B cell (primary cell): ENCODE measurements around the gene RNF141. TPM values are rescaled to one million over a fixed set of nuclear protein-coding genes. Genes with fewer than 3 reads are reported as not detected.
A peak's percentile ranks its signal among the peaks of the same experiment; 100 is the strongest.

Source experiments
- ATAC-seq: fragments of 200-7000 bp; cut with Tn5 transposase; one replicate; pipeline ENCODE4 v1.10.0; 2021; ENCODE audit warnings: low read depth, mild to moderate bottlenecking, moderate number of reproducible peaks, moderate library complexity
- CTCF ChIA-PET: fragments of 350-600 bp; sonication (Branson Sonifier 250); formaldehyde crosslinking; loops from one replicate; lab custom pipeline; 2021; ENCODE audit warnings: antibody characterized with exemption, inconsistent platforms; lab: Charles Lee
- POLR2A ChIA-PET: fragments of 350-600 bp; sonication (Branson Sonifier 250); formaldehyde crosslinking; loops from one replicate; lab custom pipeline; 2021; ENCODE audit warnings: antibody characterized with exemption; lab: Charles Lee
- DNase-seq: peaks from one replicate; pipeline ENCODE4 v3.0.0; 2013
- H2AFZ ChIP-seq: 2 replicates; pipeline ENCODE4 v1.6.1; 2012; ENCODE audit warnings: mild to moderate bottlenecking, low read depth, low read length; ENCODE audit not compliant: insufficient read depth, poor library complexity, severe bottlenecking
- H3K27ac ChIP-seq, 2 donors: 1 replicate in 1 of 2; 2 replicates in 1 of 2; pipeline ENCODE4 v1.5.1; 2012 to 2013; ENCODE audit warnings: low read length in 2 of 2, mild to moderate bottlenecking in 2 of 2, moderate library complexity in 1 of 2
- H3K27me3 ChIP-seq, 4 experiments: fragments of 200-600 bp in 1 of 4; sonication (generic) in 1 of 4; replicated peaks in 1 of 4; 1 replicate in 2 of 4; 2 replicates in 2 of 4; pipeline versions ENCODE4 v1.6.1 to v1.7.0; 2013 to 2016; ENCODE audit warnings: low read length in 3 of 4, mild to moderate bottlenecking in 2 of 4, mixed read lengths in 1 of 4, moderate library complexity in 1 of 4; ENCODE audit not compliant: insufficient read depth in 4 of 4, control insufficient read depth in 3 of 4; ENCODE audit errors: control extremely low read depth in 1 of 4
- H3K36me3 ChIP-seq, 2 experiments: replicated peaks in 1 of 2; 1 replicate in 1 of 2; 2 replicates in 1 of 2; pipeline versions ENCODE4 v1.6.1 to v1.7.1; 2013; ENCODE audit warnings: low read length in 1 of 2; ENCODE audit not compliant: insufficient read depth in 2 of 2, control insufficient read depth in 1 of 2; ENCODE audit errors: control extremely low read depth in 1 of 2, extremely low read depth in 1 of 2
- H3K4me1 ChIP-seq, 2 donors: fragments of 200-600 bp in 1 of 2; sonication (generic) in 1 of 2; 1 replicate in 1 of 2; 2 replicates in 1 of 2; pipeline versions ENCODE4 v1.5.1 to v1.6.1; 2013 to 2017; ENCODE audit warnings: low read length in 2 of 2; ENCODE audit not compliant: control insufficient read depth in 2 of 2, insufficient read depth in 2 of 2
- H3K4me2 ChIP-seq: replicated peaks from 2 replicates; pipeline ENCODE3; 2012; ENCODE audit warnings: mild to moderate bottlenecking, low read depth, low read length; ENCODE audit not compliant: poor library complexity, severe bottlenecking
- H3K4me3 ChIP-seq, 5 experiments: fragments of 200-600 bp in 1 of 5; sonication (generic) in 1 of 5; 1 replicate in 3 of 5; 2 replicates in 2 of 5; pipeline versions ENCODE4 v1.5.1 to v1.7.0; 2011 to 2016; ENCODE audit warnings: low read length in 4 of 5, mild to moderate bottlenecking in 4 of 5, low read depth in 2 of 5, control low read depth in 1 of 5, moderate library complexity in 1 of 5; ENCODE audit not compliant: insufficient read depth in 1 of 5; ENCODE audit errors: control extremely low read depth in 1 of 5, extremely low read depth in 1 of 5
- H3K79me2 ChIP-seq: fragments of 200-600 bp; sonication (generic); one replicate; pipeline ENCODE4 v1.6.0; 2016; ENCODE audit warnings: low read length; ENCODE audit not compliant: control insufficient read depth, insufficient read depth
- H3K9ac ChIP-seq: fragments of 200-600 bp; sonication (generic); 2 replicates; pipeline ENCODE4 v1.6.1; 2017; ENCODE audit warnings: mild to moderate bottlenecking, low read length, moderate library complexity
- H3K9me3 ChIP-seq, 3 donors: one replicate each; pipeline versions ENCODE4 v1.6.1 to v1.7.1; 2013; ENCODE audit warnings: low read length in 2 of 3; ENCODE audit not compliant: control insufficient read depth in 2 of 3, insufficient read depth in 1 of 3; ENCODE audit errors: control extremely low read depth in 1 of 3
- H4K20me1 ChIP-seq: 2 replicates; pipeline ENCODE4 v1.6.0; 2012; ENCODE audit warnings: mild to moderate bottlenecking, low read length; ENCODE audit not compliant: insufficient read depth, control insufficient read depth, poor library complexity, severe bottlenecking
- H3K27ac Mint-ChIP-seq: one replicate; pipeline ENCODE4 v1.8.0; 2021; ENCODE audit warnings: mixed read lengths
- H3K27me3 Mint-ChIP-seq: one replicate; pipeline ENCODE4 v1.8.0; 2021; ENCODE audit warnings: mixed read lengths
- H3K4me1 Mint-ChIP-seq: one replicate; pipeline ENCODE4 v1.8.0; 2021; ENCODE audit warnings: mixed read lengths
- H3K4me3 Mint-ChIP-seq: one replicate; pipeline ENCODE4 v1.8.0; 2021; ENCODE audit warnings: mixed read lengths
- H3K9me3 Mint-ChIP-seq: one replicate; pipeline ENCODE4 v1.8.0; 2022; ENCODE audit warnings: mixed read lengths; ENCODE audit not compliant: insufficient read depth
- CTCF ChIP-seq: fragments of 200-600 bp; IDR thresholded peaks from one replicate; pipeline ENCODE4 v1.8.0; 2022; ENCODE audit warnings: antibody characterized with exemption, mild to moderate bottlenecking
- EZH2 ChIP-seq: IDR thresholded peaks from 2 replicates; pipeline ENCODE4 v1.6.1; 2012; ENCODE audit warnings: borderline replicate concordance, low read depth, mild to moderate bottlenecking, moderate library complexity, low read length; ENCODE audit not compliant: insufficient read depth, poor library complexity, severe bottlenecking
- WGBS: methylation state at CpG from one replicate; pipeline ENCODE4 v1.1.5; 2013; ENCODE audit warnings: missing lambda C conversion rate; ENCODE audit not compliant: insufficient coverage; 5-methylcytosine and 5-hydroxymethylcytosine counted together
- intact Hi-C: fragments of 100-400 bp; cut with micrococcal nuclease; formaldehyde crosslinking; loops from one replicate; pipeline ENCODE4 v1.10.0; 2022
- polyA plus RNA-seq: library from polyadenylated mRNA; depleted of rRNA; stranded (reverse); fragments of >200 nt; gene quantifications from 2 replicates; pipeline ENCODE4 v1.2.3, GENCODE V29; 2012
- total RNA-seq, 2 donors: library from RNA; stranded (reverse); fragments of 120-200 nt in 1 of 2; gene quantifications; 1 replicate in 1 of 2; 2 replicates in 1 of 2; pipeline versions ENCODE4 v1.2.3 to v1.2.4, GENCODE V29; 2013 to 2022

RNF141 gene
- total and polyA plus RNA-seq, 2 donors (not counting 1 experiment from before 2014, with no cell fraction given): 23.3 to 48.2 TPM

GRCh38 chr11:10580623-10581022 lies 39.6 kb upstream of the RNF141 start:
- Mint-ChIP-seq H3K4me1 (peaks cover 75% of the 10 kb centered on the region), H3K27me3 (no peaks in the 10 kb centered on the region), H3K4me3 (peak overlapping the region; percentile 9), H3K9me3 (no peaks in the 10 kb centered on the region), H3K27ac (peak overlapping the region; percentile 78)
- intact Hi-C loops: loop anchor here (5.0 kb wide), 1 partner anchor 42 kb away; no protein-coding TSS in a partner anchor
- Histone ChIP-seq H2AFZ (no peak overlapping the region), H4K20me1 (no peaks in the 10 kb centered on the region), H3K27ac (peak overlapping the region in 1 of 2 donors; percentile 70), H3K36me3 (peaks cover 0 to 2% of the 10 kb centered on the region in 2 experiments), H3K27me3 (no peaks in the 10 kb centered on the region), H3K9me3 (peaks cover 0 to 5% (median 0%) of the 10 kb centered on the region in 3 donors), H3K79me2 (no peaks in the 10 kb centered on the region), H3K4me2 (peak overlapping the region; percentile 59), H3K4me3 (no peak overlapping the region), H3K9ac (no peak overlapping the region), H3K4me1 (peaks cover 55 to 67% of the 10 kb centered on the region in 2 donors)
- ATAC-seq (no peak), DNase-seq (no peak)
- 90% methylated on average over 2 of the region's 4 CpGs for WGBS
- no peak for TF ChIP-seq EZH2
- no peak for TF ChIP-seq CTCF
- CTCF ChIA-PET: no interaction called here
- POLR2A ChIA-PET: interaction anchor here (1.3 kb wide), 1 partner anchor 40 kb away, joined by 5 read pairs; the partner anchor contains the start of gene RNF141

- Mint-ChIP-seq H3K4me1 (peaks cover 74% of the 10 kb centered on the region), H3K27me3 (no peaks in the 10 kb centered on the region), H3K9me3 (no peaks in the 10 kb centered on the region), H3K27ac (peak overlapping the region; percentile 66), H3K4me3 (peak overlapping the region; percentile 67)
- Histone ChIP-seq H3K36me3 (peaks cover 0 to 2% of the 10 kb centered on the region in 2 experiments), H3K4me3 (peak overlapping the region in 1 of 5 experiments; percentile 22), H4K20me1 (no peaks in the 10 kb centered on the region), H3K9me3 (peaks cover 0 to 5% (median 0%) of the 10 kb centered on the region in 3 donors), H3K9ac (no peak overlapping the region), H3K27me3 (no peaks in the 10 kb centered on the region), H2AFZ (no peak overlapping the region), H3K27ac (peak overlapping the region in 1 of 2 donors; percentile 9), H3K4me2 (peak overlapping the region; percentile 59), H3K4me1 (peaks cover 55 to 67% of the 10 kb centered on the region in 2 donors), H3K79me2 (no peaks in the 10 kb centered on the region)
- ATAC-seq (peak; percentile 36), DNase-seq (peak; percentile 39)
- no peak for TF ChIP-seq EZH2
- no peak for TF ChIP-seq CTCF
- CTCF ChIA-PET: interaction anchor here (1.0 to 1.4 kb wide), 3 partner anchors 39 to 138 kb away, joined by 3 read pairs; partner anchors contain the start of gene RNF141
- POLR2A ChIA-PET: interaction anchor here (0.5 kb wide), 1 partner anchor 34 kb away, joined by 4 read pairs; no protein-coding TSS in a partner anchor
- intact Hi-C loops: loop anchor here (5.0 kb wide), 1 partner anchor 43 kb away; no protein-coding TSS in a partner anchor
- WGBS: 53% methylated on average over 2 of the region's 3 CpGs
Observed at GRCh38 chr11:10579700-10580099, 38.7 kb upstream of the RNF141 start.
